Measurements from ENCODE around the gene FARP1. TPM values are rescaled to one million over a fixed set of nuclear protein-coding genes. Genes with fewer than 3 reads are reported as not detected.

Gene FARP1
- total and polyA plus RNA-seq, 2 of the 13 experiments (the other 11 are each of a cell fraction or from before 2014, with no cell fraction given), result 70.6 to 126 TPM

GRCh38 chr13:98142380-98143156, at the start of gene FARP1 (continued):
- no peak for TF ChIP-seq ZHX2 (IDR thresholded peaks at IDR 0.05; ENCODE audit: low read depth)
- 0 out of 2 replicates have a peak, but pooled peaks have one; percentile 29 for TF ChIP-seq ZHX2 (CRISPR knock-in tag; IDR thresholded peaks at IDR 0.05; ENCODE audit: borderline replicate concordance)
- no peak for TF ChIP-seq MIER3 (CRISPR knock-in tag; IDR thresholded peaks at IDR 0.05; ENCODE audit: borderline replicate concordance)
- no peak for TF ChIP-seq ZNF337 (CRISPR knock-in tag; IDR thresholded peaks at IDR 0.05; ENCODE audit: borderline replicate concordance, low read depth)
- peak; percentile 39; the same call in 1 of the 2 replicates for TF ChIP-seq NR2C2 (CRISPR knock-in tag; IDR thresholded peaks at IDR 0.05; ENCODE audit: borderline replicate concordance)
- TF ChIP-seq ZBTB25 (CRISPR knock-in tag; IDR thresholded peaks at IDR 0.05), result no peak
- no peak for TF ChIP-seq ZBTB1 (CRISPR knock-in tag; IDR thresholded peaks at IDR 0.05; ENCODE audit: borderline replicate concordance)
- TF ChIP-seq GATAD1 (CRISPR knock-in tag; IDR thresholded peaks at IDR 0.05), result 0 out of 2 replicates have a peak, but pooled peaks have one; percentile 10
- TF ChIP-seq RBFOX2 (IDR thresholded peaks at IDR 0.05; ENCODE audit: low read depth, low read length), result peak; percentile 83
- no peak for TF ChIP-seq ZNF646 (CRISPR knock-in tag; IDR thresholded peaks at IDR 0.05)
- TF ChIP-seq ZNF883 (CRISPR knock-in tag; IDR thresholded peaks at IDR 0.05; ENCODE audit: not compliant biosample characterization), result peak; percentile 54
- no peak for TF ChIP-seq PRPF4 (IDR thresholded peaks at IDR 0.05; ENCODE audit: low read depth, low read length, poor library complexity, severe bottlenecking)
- no peak for TF ChIP-seq RORA (CRISPR knock-in tag; IDR thresholded peaks at IDR 0.05)

Data from HepG2 (cell line).